Adipocyte (in vitro differentiated cells): ENCODE results near the gene BMF.
"Not testable (repeated sequence)": the region's sequence is repeated elsewhere in the genome, so short reads cannot be mapped to it uniquely, and the experiment has no call there.

ENCODE experiments used
- DNase-seq: peaks from one replicate; pipeline ENCODE4 v3.0.0-alpha.2; 2015; ENCODE audit warnings: low read depth
- H3K27me3 ChIP-seq: replicated peaks from 2 replicates; pipeline ENCODE4 v1.7.0; 2013; ENCODE audit warnings: mild to moderate bottlenecking, low read length, moderate library complexity; ENCODE audit not compliant: control insufficient read depth, insufficient read depth
- H3K36me3 ChIP-seq: 2 replicates; pipeline ENCODE4 v1.7.0; 2013; ENCODE audit warnings: low read length, mild to moderate bottlenecking, moderate library complexity; ENCODE audit not compliant: control insufficient read depth, insufficient read depth, severe bottlenecking
- H3K4me1 ChIP-seq: 2 replicates; pipeline ENCODE4 v1.7.0; 2013; ENCODE audit warnings: mild to moderate bottlenecking, low read length, moderate library complexity; ENCODE audit not compliant: control insufficient read depth, insufficient read depth
- H3K4me3 ChIP-seq: 2 replicates; pipeline ENCODE4 v1.7.0; 2013; ENCODE audit warnings: mild to moderate bottlenecking, low read length, moderate library complexity
- H3K9ac ChIP-seq: 2 replicates; pipeline ENCODE4 v1.7.0; 2013; ENCODE audit warnings: mild to moderate bottlenecking, low read length, moderate library complexity
- H3K9me3 ChIP-seq: 2 replicates; pipeline ENCODE4 v1.7.0; 2013; ENCODE audit warnings: mild to moderate bottlenecking, low read length, moderate library complexity; ENCODE audit not compliant: control insufficient read depth

The BMF gene, protein sequence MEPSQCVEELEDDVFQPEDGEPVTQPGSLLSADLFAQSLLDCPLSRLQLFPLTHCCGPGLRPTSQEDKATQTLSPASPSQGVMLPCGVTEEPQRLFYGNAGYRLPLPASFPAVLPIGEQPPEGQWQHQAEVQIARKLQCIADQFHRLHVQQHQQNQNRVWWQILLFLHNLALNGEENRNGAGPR

GRCh38 chr15:40108855-40109735, at the start of gene BMF:
BMF (minus strand) TSS chr15:40108879; CDS start chr15:40106086, 2,793 bp downstream.
- Histone ChIP-seq H3K27me3 (peaks cover 24% of the 10 kb centered on the region), H3K4me3 (peak within 1 kb of the TSS; percentile 84), H3K36me3 (no peaks in the 10 kb centered on the region), H3K9ac (peak within 1 kb of the TSS; percentile 65), H3K9me3 (no peaks in the 10 kb centered on the region), H3K4me1 (peaks cover 40% of the 10 kb centered on the region)
- peak; percentile 100 for DNase-seq

GRCh38 chr15:40157778-40158447, 49.2 kb upstream of the BMF start:
- Histone ChIP-seq H3K9ac (no peak overlapping the region), H3K27me3 (peaks cover 10% of the 10 kb centered on the region), H3K9me3 (no peaks in the 10 kb centered on the region), H3K4me3 (no peak overlapping the region), H3K36me3 (no peaks in the 10 kb centered on the region), H3K4me1 (peaks cover 5% of the 10 kb centered on the region)
- no peak for DNase-seq

DNA sequence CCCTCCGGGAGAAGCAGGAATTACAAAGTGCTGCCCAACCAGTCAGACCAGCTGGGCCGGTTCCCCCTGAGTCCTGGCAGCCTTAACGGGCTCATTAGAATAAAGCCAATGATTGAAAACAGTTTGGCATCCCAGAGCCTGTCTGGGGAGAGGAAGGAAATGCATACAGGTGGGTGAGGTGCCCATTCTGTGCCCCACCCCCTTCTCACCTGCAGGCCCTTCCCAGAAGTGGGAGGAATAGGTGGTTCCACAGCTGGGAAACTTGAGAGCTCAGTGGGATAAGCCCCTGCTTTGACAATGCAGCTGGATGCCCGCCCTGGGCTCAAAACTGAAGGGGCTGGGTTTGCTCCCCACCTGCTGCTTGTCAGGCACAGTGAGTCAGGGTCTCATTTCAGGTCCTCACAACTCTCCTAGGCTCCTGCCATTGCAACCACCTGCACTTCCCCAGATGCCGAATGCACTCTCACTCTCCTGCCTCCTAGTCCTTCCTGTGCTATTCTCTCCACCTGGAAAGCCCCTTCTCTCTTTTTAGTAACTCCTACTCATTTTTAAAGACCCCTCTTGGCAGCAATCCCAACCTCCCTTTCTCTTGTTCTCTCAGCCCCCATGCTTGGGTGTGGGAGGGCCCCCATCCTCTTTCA, 46.7 kb upstream of the BMF start:
- Histone ChIP-seq H3K36me3 (no peaks in the 10 kb centered on the region), H3K27me3 (peaks cover 10% of the 10 kb centered on the region), H3K4me1 (peaks cover 10% of the 10 kb centered on the region), H3K4me3 (no peak overlapping the region), H3K9ac (no peak overlapping the region), H3K9me3 (no peaks in the 10 kb centered on the region)
- no peak for DNase-seq

DNA sequence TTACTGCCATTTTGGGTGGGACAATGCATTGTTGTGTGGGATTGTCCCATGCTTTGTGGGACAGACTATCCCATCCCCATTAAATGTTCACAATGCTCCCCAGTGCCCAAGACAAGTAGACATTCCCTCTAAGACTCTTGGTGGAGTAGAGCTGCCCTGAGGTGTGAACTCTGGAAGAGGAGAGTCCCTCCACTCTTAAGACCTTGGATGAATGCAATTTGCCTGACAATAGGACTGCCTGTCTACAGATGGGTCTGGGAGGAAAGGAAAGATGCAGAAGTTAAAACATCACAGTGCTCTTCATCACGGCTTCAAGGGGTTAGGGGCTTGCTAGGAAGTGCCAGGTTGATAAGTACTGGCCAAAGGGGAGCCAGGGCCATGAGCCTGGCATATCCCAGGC, 46.1 kb upstream of the BMF start:
- not testable (repeated sequence) for DNase-seq, H3K9ac ChIP-seq, H3K36me3 ChIP-seq, H3K4me3 ChIP-seq, H3K9me3 ChIP-seq
- Histone ChIP-seq H3K4me1 (peaks cover 16% of the 10 kb centered on the region), H3K27me3 (peaks cover 10% of the 10 kb centered on the region)

DNA sequence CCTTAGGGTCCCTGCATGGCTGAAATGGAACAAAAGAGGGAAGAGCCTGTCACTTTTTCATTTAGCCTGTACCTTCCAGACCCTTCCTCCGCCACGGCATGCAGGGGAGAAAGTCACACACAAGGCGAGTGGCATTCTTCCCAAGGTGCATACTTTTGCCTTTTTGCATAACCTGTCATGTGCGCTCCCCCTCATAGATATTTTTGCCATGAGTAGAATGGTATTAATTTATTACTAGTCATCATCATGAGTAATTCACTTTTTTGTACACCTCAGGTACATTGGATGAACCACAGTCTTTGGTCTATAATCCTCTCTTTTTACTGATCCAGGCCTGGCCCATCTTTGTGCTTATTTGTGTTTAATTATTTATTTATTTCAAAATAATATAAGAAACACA, 43.3 kb upstream of the BMF start:
- Histone ChIP-seq H3K9me3 (no peaks in the 10 kb centered on the region), H3K27me3 (peaks cover 10% of the 10 kb centered on the region), H3K4me3 (no peak overlapping the region), H3K9ac (no peak overlapping the region), H3K4me1 (peaks cover 16% of the 10 kb centered on the region), H3K36me3 (no peaks in the 10 kb centered on the region)
- DNase-seq, result no peak

- no peak for DNase-seq
- Histone ChIP-seq H3K36me3 (no peaks in the 10 kb centered on the region), H3K4me1 (peaks cover 16% of the 10 kb centered on the region), H3K4me3 (no peak overlapping the region), H3K27me3 (peaks cover 10% of the 10 kb centered on the region), H3K9me3 (no peaks in the 10 kb centered on the region), H3K9ac (no peak overlapping the region)
Measured at GRCh38 chr15:40151499-40151898, 42.8 kb upstream of the BMF start.

DNA sequence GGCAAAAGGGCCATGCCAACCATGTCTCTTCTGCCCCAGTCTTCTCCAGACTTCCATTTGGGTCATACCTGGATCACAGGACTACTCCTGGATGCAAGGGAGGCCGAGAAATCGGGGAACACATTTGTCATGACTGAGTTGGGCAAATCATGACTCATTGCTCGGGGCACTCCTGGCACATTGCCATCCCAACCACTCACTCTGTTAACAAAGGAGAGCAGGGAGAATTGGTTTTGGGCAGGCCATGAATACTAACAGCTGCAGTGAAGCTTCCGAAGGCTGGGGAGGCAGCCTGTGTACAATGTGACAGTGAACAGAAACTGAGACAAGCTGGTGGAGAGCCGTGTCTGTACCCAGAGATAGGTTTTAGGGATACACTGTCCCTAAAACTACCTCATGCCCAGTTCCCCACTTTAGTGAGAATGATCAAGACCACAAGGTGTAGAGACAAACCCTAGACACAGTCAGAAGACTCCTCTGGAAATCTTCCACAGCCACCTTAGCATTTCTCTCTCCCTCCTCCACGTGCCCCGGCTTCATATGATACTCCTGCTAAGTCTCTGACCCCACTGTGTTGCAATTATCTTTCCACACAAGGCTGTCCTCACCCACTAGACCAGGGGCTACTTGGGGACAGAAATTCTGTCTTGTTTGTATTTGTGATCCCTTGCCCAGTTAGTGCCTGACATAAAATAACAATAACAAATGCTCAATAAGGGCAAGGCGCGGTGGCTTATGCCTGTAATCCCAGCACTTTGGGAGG, 41.7 kb upstream of the BMF start:
- Histone ChIP-seq H3K9me3 (no peaks in the 10 kb centered on the region), H3K27me3 (peaks cover 1% of the 10 kb centered on the region), H3K36me3 (no peaks in the 10 kb centered on the region), H3K4me1 (peaks cover 16% of the 10 kb centered on the region), H3K4me3 (no peak overlapping the region), H3K9ac (no peak overlapping the region)
- peak; percentile 57 for DNase-seq

DNA sequence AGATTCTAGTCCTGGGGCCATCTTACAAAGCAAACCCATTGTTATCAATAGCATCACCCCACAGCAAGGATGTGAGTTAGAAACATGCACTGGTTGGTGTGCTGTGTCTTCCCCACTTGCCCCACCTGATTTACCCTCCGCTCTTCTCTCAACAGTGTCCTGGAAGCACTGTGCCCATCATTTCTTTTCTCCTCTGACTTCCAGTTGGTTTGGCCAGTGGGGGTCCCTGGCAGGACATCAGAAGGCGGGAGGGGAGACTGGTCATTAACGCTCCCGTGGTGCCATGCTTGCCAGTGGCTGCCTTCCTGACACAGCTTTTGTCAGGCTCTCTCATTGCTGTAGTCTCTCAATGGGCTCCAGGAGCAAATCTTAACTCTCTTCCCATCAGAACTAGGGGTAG, 40.7 kb upstream of the BMF start:
- no peaks in the 10 kb centered on the region for H3K36me3 ChIP-seq
- no peak for DNase-seq
- peaks cover 16% of the 10 kb centered on the region for H3K4me1 ChIP-seq
- H3K9ac ChIP-seq, result no peak overlapping the region
- no peak overlapping the region for H3K4me3 ChIP-seq
- no peaks in the 10 kb centered on the region for H3K27me3 ChIP-seq
- H3K9me3 ChIP-seq, result no peaks in the 10 kb centered on the region

DNA sequence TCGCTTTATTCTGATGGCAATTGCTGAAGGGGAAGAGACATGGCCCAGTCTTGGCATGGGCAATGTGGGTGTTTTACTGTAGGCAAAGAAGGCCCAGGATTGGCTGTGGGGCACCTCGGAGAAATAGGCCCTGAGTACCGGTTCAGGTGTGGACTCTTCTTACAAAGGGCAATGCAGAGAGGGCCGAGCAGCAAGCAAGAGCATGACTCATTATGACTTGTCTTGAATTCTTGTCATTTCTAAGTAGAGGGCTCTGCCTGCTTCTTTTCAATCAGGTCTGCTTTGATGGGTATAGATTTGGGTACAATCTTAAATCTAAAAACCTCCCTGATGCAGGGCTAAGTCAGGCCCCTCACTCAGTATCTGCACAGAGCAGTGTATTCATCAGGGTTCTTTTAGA, 37.4 kb upstream of the BMF start:
- peaks cover 9% of the 10 kb centered on the region for H3K4me1 ChIP-seq
- H3K4me3 ChIP-seq, result no peak overlapping the region
- peak; percentile 25 for DNase-seq

DNA sequence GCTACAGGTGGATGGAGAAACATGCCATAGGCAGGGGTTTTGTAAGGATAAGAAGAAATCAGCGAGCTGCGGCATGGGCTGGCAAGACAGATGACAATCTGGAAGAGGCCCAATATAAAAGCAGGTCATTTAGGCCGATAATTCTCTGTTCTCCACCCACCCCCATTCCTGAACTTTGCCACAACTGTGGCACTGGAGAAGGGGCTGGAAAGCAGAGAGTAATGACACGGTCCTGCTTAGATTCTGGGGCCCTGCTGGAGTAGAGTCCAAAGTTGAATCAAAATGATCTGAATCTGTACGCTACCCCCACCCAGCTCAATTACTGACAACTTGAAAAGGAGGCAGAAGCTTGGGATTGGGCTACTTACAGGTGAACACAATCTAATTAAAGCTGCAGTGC, 33.7 kb upstream of the BMF start:
- Histone ChIP-seq H3K9ac (no peak overlapping the region), H3K27me3 (peaks cover 4% of the 10 kb centered on the region), H3K4me1 (no peaks in the 10 kb centered on the region), H3K9me3 (no peaks in the 10 kb centered on the region), H3K4me3 (no peak overlapping the region), H3K36me3 (no peaks in the 10 kb centered on the region)
- no peak for DNase-seq

More for the DNA sequence above, 37.4 kb upstream of the BMF start:
- H3K9ac ChIP-seq, result no peak overlapping the region
- H3K27me3 ChIP-seq, result peaks cover 4% of the 10 kb centered on the region
- no peaks in the 10 kb centered on the region for H3K36me3 ChIP-seq
- H3K9me3 ChIP-seq, result no peaks in the 10 kb centered on the region
